Body of pancreas (tissue), 4 donors: ENCODE measurements around the gene ATG12.

ENCODE experiments used
- CTCF ChIP-seq, 7 experiments: fragments of 450-650 bp in 4 of 7; fragments of 200-600 bp in 3 of 7; sonication (generic) in 3 of 7; IDR thresholded peaks; one replicate each; pipeline ENCODE4 v1.5.1; 2016 to 2019; ENCODE audit warnings: antibody characterized with exemption in 7 of 7
- POLR2A ChIP-seq, 3 donors: fragments of 450-650 bp; IDR thresholded peaks; one replicate each; pipeline ENCODE4 v1.6.1; 2016; ENCODE audit warnings: antibody characterized with exemption in 3 of 3, mild to moderate bottlenecking in 2 of 3

- TF ChIP-seq CTCF (IDR thresholded peaks at IDR 0.05) (no peak), POLR2A (IDR thresholded peaks at IDR 0.05) (no peak)
Observed at GRCh38 chr5:115813719-115814118, 27.6 kb downstream of the ATG12 start.
